ENCODE data around the gene ECI2. TPM values are rescaled to one million over a fixed set of nuclear protein-coding genes. Genes with fewer than 3 reads are reported as not detected.

Gene ECI2
- total RNA-seq (2014; rRNA removed; shearing (Covaris generic)): 69.4 and 73.5 TPM in 2 replicates

GRCh38 chr6:4134841-4135664 lies at the start of gene ECI2:
TSS of gene ECI2 (minus strand) at chr6:4135575. CDS start at chr6:4135560, 15 bp downstream.
- Histone ChIP-seq H3K4me1 (no peaks in the 10 kb centered on the region; the same call in 1 of the 2 replicates), H3K27ac (peak within 1 kb of the TSS; percentile 80), H3K4me3 (peak within 1 kb of the TSS; percentile 90), H3K36me3 (peaks cover 8% of the 10 kb centered on the region), H3K9me3 (replicated peaks) (no peaks in the 10 kb centered on the region), H3K27me3 (no peaks in the 10 kb centered on the region)
- peak in 1 of 2 experiments; percentile 68 for DNase-seq

- Histone ChIP-seq H3K4me3 (no peak overlapping the region), H3K27me3 (no peaks in the 10 kb centered on the region), H3K27ac (no peak overlapping the region), H3K9me3 (replicated peaks) (no peaks in the 10 kb centered on the region), H3K4me1 (no peaks in the 10 kb centered on the region), H3K36me3 (no peaks in the 10 kb centered on the region)
- DNase-seq: peak; percentile 16 to 35
Observed at GRCh38 chr6:4180652-4181255, 45.4 kb upstream of the ECI2 start.

- DNase-seq: no peak
- Histone ChIP-seq H3K27me3 (no peaks in the 10 kb centered on the region), H3K36me3 (no peaks in the 10 kb centered on the region), H3K4me1 (no peaks in the 10 kb centered on the region), H3K27ac (no peak overlapping the region), H3K9me3 (replicated peaks) (no peaks in the 10 kb centered on the region), H3K4me3 (no peak overlapping the region)
Observed at GRCh38 chr6:4179960-4180651, 44.7 kb upstream of the ECI2 start.

GRCh38 chr6:4178737-4179333 lies 43.5 kb upstream of the ECI2 start:
- no peak for DNase-seq
- Histone ChIP-seq H3K27ac (no peak overlapping the region), H3K27me3 (no peaks in the 10 kb centered on the region), H3K4me1 (no peaks in the 10 kb centered on the region), H3K4me3 (no peak overlapping the region), H3K36me3 (no peaks in the 10 kb centered on the region), H3K9me3 (replicated peaks) (no peaks in the 10 kb centered on the region)

GRCh38 chr6:4176907-4177306 lies 41.5 kb upstream of the ECI2 start:
- Histone ChIP-seq H3K9me3 (replicated peaks) (no peaks in the 10 kb centered on the region), H3K36me3 (no peaks in the 10 kb centered on the region), H3K27ac (no peak overlapping the region), H3K4me3 (no peak overlapping the region), H3K4me1 (no peaks in the 10 kb centered on the region), H3K27me3 (no peaks in the 10 kb centered on the region)
- DNase-seq: no peak

GRCh38 chr6:4174042-4174441 lies 38.7 kb upstream of the ECI2 start:
- Histone ChIP-seq H3K27ac (no peak overlapping the region), H3K36me3 (no peaks in the 10 kb centered on the region), H3K27me3 (no peaks in the 10 kb centered on the region), H3K4me3 (no peak overlapping the region), H3K9me3 (replicated peaks) (no peaks in the 10 kb centered on the region), H3K4me1 (no peaks in the 10 kb centered on the region)
- no peak for DNase-seq

GRCh38 chr6:4172368-4172767 lies 37.0 kb upstream of the ECI2 start:
- Histone ChIP-seq H3K9me3 (replicated peaks) (no peaks in the 10 kb centered on the region), H3K4me3 (no peak overlapping the region), H3K4me1 (no peaks in the 10 kb centered on the region), H3K27ac (no peak overlapping the region), H3K36me3 (no peaks in the 10 kb centered on the region), H3K27me3 (no peaks in the 10 kb centered on the region)
- no peak for DNase-seq

- no peak for DNase-seq
- no peak overlapping the region for H3K4me3 ChIP-seq
- H3K27me3 ChIP-seq: no peaks in the 10 kb centered on the region
- H3K27ac ChIP-seq: no peak overlapping the region
- no peaks in the 10 kb centered on the region for H3K9me3 ChIP-seq (replicated peaks)
- no peaks in the 10 kb centered on the region for H3K36me3 ChIP-seq
- no peaks in the 10 kb centered on the region for H3K4me1 ChIP-seq
Observed at GRCh38 chr6:4170297-4170696, 34.9 kb upstream of the ECI2 start.

- Histone ChIP-seq H3K9me3 (replicated peaks) (no peaks in the 10 kb centered on the region), H3K4me1 (no peaks in the 10 kb centered on the region), H3K4me3 (no peak overlapping the region), H3K27me3 (no peaks in the 10 kb centered on the region), H3K36me3 (no peaks in the 10 kb centered on the region), H3K27ac (no peak overlapping the region)
- no peak for DNase-seq
Observed at GRCh38 chr6:4169028-4169789, 33.8 kb upstream of the ECI2 start.

GRCh38 chr6:4167833-4168232 lies 32.5 kb upstream of the ECI2 start:
- Histone ChIP-seq H3K4me1 (no peaks in the 10 kb centered on the region), H3K36me3 (no peaks in the 10 kb centered on the region), H3K4me3 (no peak overlapping the region), H3K27ac (no peak overlapping the region), H3K27me3 (no peaks in the 10 kb centered on the region), H3K9me3 (replicated peaks) (no peaks in the 10 kb centered on the region)
- no peak for DNase-seq

GRCh38 chr6:4167123-4167522 lies 31.7 kb upstream of the ECI2 start:
- no peaks in the 10 kb centered on the region for H3K9me3 ChIP-seq (replicated peaks)
- no peaks in the 10 kb centered on the region for H3K4me1 ChIP-seq
- H3K36me3 ChIP-seq: no peaks in the 10 kb centered on the region
- H3K4me3 ChIP-seq: no peak overlapping the region
- no peak overlapping the region for H3K27ac ChIP-seq
- H3K27me3 ChIP-seq: no peaks in the 10 kb centered on the region
- DNase-seq: no peak

- Histone ChIP-seq H3K4me1 (no peaks in the 10 kb centered on the region), H3K36me3 (no peaks in the 10 kb centered on the region), H3K9me3 (replicated peaks) (no peaks in the 10 kb centered on the region), H3K4me3 (no peak overlapping the region), H3K27ac (no peak overlapping the region), H3K27me3 (no peaks in the 10 kb centered on the region)
- DNase-seq: no peak
Observed at GRCh38 chr6:4164456-4164855, 29.1 kb upstream of the ECI2 start.

GRCh38 chr6:4164117-4164442 lies 28.7 kb upstream of the ECI2 start:
- no peaks in the 10 kb centered on the region for H3K9me3 ChIP-seq (replicated peaks)
- no peaks in the 10 kb centered on the region for H3K27me3 ChIP-seq
- no peak overlapping the region for H3K27ac ChIP-seq
- H3K36me3 ChIP-seq: no peaks in the 10 kb centered on the region
- H3K4me3 ChIP-seq: no peak overlapping the region
- no peaks in the 10 kb centered on the region for H3K4me1 ChIP-seq
- DNase-seq: no peak

- DNase-seq: no peak
- H3K9me3 ChIP-seq (replicated peaks): no peaks in the 10 kb centered on the region
- H3K27ac ChIP-seq: no peak overlapping the region
- no peaks in the 10 kb centered on the region for H3K36me3 ChIP-seq
- no peak overlapping the region for H3K4me3 ChIP-seq
- H3K4me1 ChIP-seq: no peaks in the 10 kb centered on the region
- no peaks in the 10 kb centered on the region for H3K27me3 ChIP-seq
Observed at GRCh38 chr6:4163408-4164116, 28.2 kb upstream of the ECI2 start.

All from SJCRH30 (cell line).